Measurements from ENCODE around the gene FAM89A.

FAM89A gene

GRCh38 chr1:231040019-231040799 is at the start of gene FAM89A:
FAM89A (minus strand) TSS chr1:231040254; CDS start chr1:231040211, 43 bp downstream.
- no peak for FAIRE-seq

- FAIRE-seq = no peak
These were observed 44.3 kb upstream of the FAM89A start for GRCh38 chr1:231084353-231084752.

GRCh38 chr1:231079163-231079562 is 39.1 kb upstream of the FAM89A start:
- FAIRE-seq = no peak

- FAIRE-seq = no peak
These were observed 38.2 kb upstream of the FAM89A start for GRCh38 chr1:231078250-231078649.

- FAIRE-seq = no peak
These were observed 36.7 kb upstream of the FAM89A start for GRCh38 chr1:231076802-231077201.

GRCh38 chr1:231075497-231075896 is 35.4 kb upstream of the FAM89A start:
- no peak for FAIRE-seq

- no peak for FAIRE-seq
These were observed 35.0 kb upstream of the FAM89A start for GRCh38 chr1:231075020-231075419.

- FAIRE-seq = no peak
These were observed 34.0 kb upstream of the FAM89A start for GRCh38 chr1:231074046-231074445.

GRCh38 chr1:231073331-231073730 is 33.3 kb upstream of the FAM89A start:
- no peak for FAIRE-seq

GRCh38 chr1:231072502-231073094 is 32.5 kb upstream of the FAM89A start:
- no peak for FAIRE-seq

- no peak for FAIRE-seq
These were observed 32.0 kb upstream of the FAM89A start for GRCh38 chr1:231072041-231072440.

GRCh38 chr1:231070758-231071444 is 30.8 kb upstream of the FAM89A start:
- no peak for FAIRE-seq

GRCh38 chr1:231069333-231069732 is 29.3 kb upstream of the FAM89A start:
- no peak for FAIRE-seq

- no peak for FAIRE-seq
These were observed 28.7 kb upstream of the FAM89A start for GRCh38 chr1:231068762-231069161.

- no peak for FAIRE-seq
These were observed 25.6 kb upstream of the FAM89A start for GRCh38 chr1:231065510-231066241.

- FAIRE-seq = no peak
These were observed 24.4 kb upstream of the FAM89A start for GRCh38 chr1:231064418-231064817.

- FAIRE-seq = no peak
These were observed 23.3 kb upstream of the FAM89A start for GRCh38 chr1:231063331-231063730.

- no peak for FAIRE-seq
These were observed 22.6 kb upstream of the FAM89A start for GRCh38 chr1:231062500-231063270.

- no peak for FAIRE-seq
These were observed 19.6 kb upstream of the FAM89A start for GRCh38 chr1:231059566-231060193.

GRCh38 chr1:231058416-231059109 is 18.5 kb upstream of the FAM89A start:
- no peak for FAIRE-seq

- no peak for FAIRE-seq
These were observed 17.4 kb upstream of the FAM89A start for GRCh38 chr1:231057410-231057809.

All from islet of Langerhans (tissue), 1 donor.